Esophagus squamous epithelium (tissue), 5 donors: ENCODE measurements around the gene DDX52. TPM values are rescaled to one million over a fixed set of nuclear protein-coding genes. Genes with fewer than 3 reads are reported as not detected.
A peak's percentile ranks its signal among the peaks of the same experiment; 100 is the strongest.

Source experiments
- DNase-seq: peaks from one replicate; lab custom pipeline; 2025; lab: John Stamatoyannopoulos, UW
- H3K27ac ChIP-seq, 4 donors: fragments of 200-600 bp; sonication (generic); one replicate each; pipeline ENCODE4 v1.5.1; 2016 to 2019; ENCODE audit warnings: mild to moderate bottlenecking in 1 of 4
- H3K27me3 ChIP-seq, 4 donors: fragments of 200-600 bp; sonication (generic); 1 replicate in 3 of 4; 2 replicates in 1 of 4; pipeline versions ENCODE4 v1.5.1 to v1.6.0; 2017 to 2021; ENCODE audit warnings: antibody characterized with exemption in 1 of 4
- H3K36me3 ChIP-seq, 3 donors: fragments of 200-600 bp; sonication (generic); one replicate each; pipeline ENCODE4 v1.5.1; 2016 to 2019
- H3K4me1 ChIP-seq, 3 donors: fragments of 200-600 bp; sonication (generic); one replicate each; pipeline ENCODE4 v1.5.1; 2017 to 2019
- H3K4me3 ChIP-seq, 4 donors: fragments of 200-600 bp; sonication (generic); 1 replicate in 3 of 4; 2 replicates in 1 of 4; pipeline ENCODE4 v1.5.1; 2016 to 2019; ENCODE audit warnings: mild to moderate bottlenecking in 2 of 4, moderate library complexity in 1 of 4
- H3K9me3 ChIP-seq, 3 donors: fragments of 200-600 bp; sonication (generic); one replicate each; pipeline ENCODE4 v1.5.1; 2016 to 2019
- POLR2A ChIP-seq, 4 donors: fragments of 450-650 bp; IDR thresholded peaks; one replicate each; pipeline ENCODE4 v1.6.1; 2017; ENCODE audit warnings: antibody characterized with exemption in 4 of 4, mild to moderate bottlenecking in 4 of 4, moderate library complexity in 3 of 4
- WGBS, 2 donors: methylation state at CpG; one replicate each; pipeline ENCODE4 v1.1.5; 2018; 5-methylcytosine and 5-hydroxymethylcytosine counted together
- intact Hi-C: fragments of 100-400 bp; cut with DNase I; formaldehyde crosslinking; loops from one replicate; pipeline ENCODE4 v1.15.0; 2022
- total RNA-seq, 4 donors: library from RNA; depleted of rRNA; stranded (reverse); fragments of >200 nt; gene quantifications; one replicate each; pipeline ENCODE4 v1.1.0, GENCODE V29; 2016
- TF ChIP-seq, protein P1 (sequence below), 6 experiments: fragments of 450-650 bp in 4 of 6; fragments of 200-600 bp in 2 of 6; sonication (generic) in 2 of 6; IDR thresholded peaks; one replicate each; pipeline ENCODE4 v1.5.1; 2016 to 2019; ENCODE audit warnings: antibody characterized with exemption in 6 of 6, mild to moderate bottlenecking in 4 of 6, moderate library complexity in 4 of 6
- donor health status: DM: yes; HTN: yes; CAD: no.

DDX52 gene, protein sequence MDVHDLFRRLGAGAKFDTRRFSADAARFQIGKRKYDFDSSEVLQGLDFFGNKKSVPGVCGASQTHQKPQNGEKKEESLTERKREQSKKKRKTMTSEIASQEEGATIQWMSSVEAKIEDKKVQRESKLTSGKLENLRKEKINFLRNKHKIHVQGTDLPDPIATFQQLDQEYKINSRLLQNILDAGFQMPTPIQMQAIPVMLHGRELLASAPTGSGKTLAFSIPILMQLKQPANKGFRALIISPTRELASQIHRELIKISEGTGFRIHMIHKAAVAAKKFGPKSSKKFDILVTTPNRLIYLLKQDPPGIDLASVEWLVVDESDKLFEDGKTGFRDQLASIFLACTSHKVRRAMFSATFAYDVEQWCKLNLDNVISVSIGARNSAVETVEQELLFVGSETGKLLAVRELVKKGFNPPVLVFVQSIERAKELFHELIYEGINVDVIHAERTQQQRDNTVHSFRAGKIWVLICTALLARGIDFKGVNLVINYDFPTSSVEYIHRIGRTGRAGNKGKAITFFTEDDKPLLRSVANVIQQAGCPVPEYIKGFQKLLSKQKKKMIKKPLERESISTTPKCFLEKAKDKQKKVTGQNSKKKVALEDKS
- total RNA-seq = 10 to 100 TPM; 13.3 to 27.7 (median 21.6) TPM

DNA sequence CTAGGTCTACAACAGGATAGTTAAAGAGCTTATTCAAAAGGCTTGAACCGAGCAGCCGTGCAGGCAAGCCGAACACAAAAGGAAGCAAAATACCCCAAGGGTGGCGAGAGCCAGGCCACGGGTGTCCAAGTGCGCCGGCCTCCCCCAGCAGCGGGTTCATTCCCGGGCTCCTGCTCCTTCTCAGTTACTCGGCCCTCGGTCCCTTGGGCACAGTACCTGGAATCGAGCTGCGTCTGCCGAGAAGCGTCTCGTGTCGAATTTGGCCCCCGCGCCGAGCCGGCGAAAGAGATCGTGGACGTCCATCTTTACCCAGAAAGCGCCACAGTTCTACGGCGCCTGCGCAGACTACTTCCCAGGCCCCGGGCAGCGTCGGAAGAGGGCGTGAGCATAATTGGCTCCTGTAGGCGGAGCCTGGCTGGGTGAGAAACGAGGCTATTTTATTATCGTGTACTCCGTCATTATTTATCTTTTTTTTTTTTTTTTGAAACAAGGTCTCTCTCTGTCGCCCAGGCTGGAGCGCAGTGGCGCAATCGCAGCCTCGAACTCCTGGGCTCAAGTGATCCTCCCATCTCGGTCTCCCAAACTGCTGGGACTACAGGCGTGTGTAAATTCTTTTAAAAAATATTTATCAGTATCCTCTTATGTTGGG is at the start of gene DDX52:
DDX52 (minus strand) TSS at position 329 of the 649 bp plus-strand sequence; CDS start at position 303, 26 bp downstream.
- Histone ChIP-seq H3K36me3 (peaks cover 0 to 34% (median 0%) of the 10 kb centered on the region in 3 donors), H3K27me3 (peaks cover 0 to 41% (median 0%) of the 10 kb centered on the region in 4 donors), H3K27ac (peak within 1 kb of the TSS; percentile 88 to 95 (median 93)), H3K4me1 (peaks cover 0 to 51% (median 11%) of the 10 kb centered on the region in 3 donors), H3K4me3 (peak within 1 kb of the TSS; percentile 75 to 95 (median 84)), H3K9me3 (no peaks in the 10 kb centered on the region)
- peak; percentile 37 for DNase-seq
- TF ChIP-seq, protein P1, sequence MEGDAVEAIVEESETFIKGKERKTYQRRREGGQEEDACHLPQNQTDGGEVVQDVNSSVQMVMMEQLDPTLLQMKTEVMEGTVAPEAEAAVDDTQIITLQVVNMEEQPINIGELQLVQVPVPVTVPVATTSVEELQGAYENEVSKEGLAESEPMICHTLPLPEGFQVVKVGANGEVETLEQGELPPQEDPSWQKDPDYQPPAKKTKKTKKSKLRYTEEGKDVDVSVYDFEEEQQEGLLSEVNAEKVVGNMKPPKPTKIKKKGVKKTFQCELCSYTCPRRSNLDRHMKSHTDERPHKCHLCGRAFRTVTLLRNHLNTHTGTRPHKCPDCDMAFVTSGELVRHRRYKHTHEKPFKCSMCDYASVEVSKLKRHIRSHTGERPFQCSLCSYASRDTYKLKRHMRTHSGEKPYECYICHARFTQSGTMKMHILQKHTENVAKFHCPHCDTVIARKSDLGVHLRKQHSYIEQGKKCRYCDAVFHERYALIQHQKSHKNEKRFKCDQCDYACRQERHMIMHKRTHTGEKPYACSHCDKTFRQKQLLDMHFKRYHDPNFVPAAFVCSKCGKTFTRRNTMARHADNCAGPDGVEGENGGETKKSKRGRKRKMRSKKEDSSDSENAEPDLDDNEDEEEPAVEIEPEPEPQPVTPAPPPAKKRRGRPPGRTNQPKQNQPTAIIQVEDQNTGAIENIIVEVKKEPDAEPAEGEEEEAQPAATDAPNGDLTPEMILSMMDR (IDR thresholded peaks at IDR 0.05) = peak in 2 of 6 experiments; percentile 9 to 23
- peak in 3 of 4 donors; percentile 9 to 62 (median 32) for TF ChIP-seq POLR2A (IDR thresholded peaks at IDR 0.05)
- WGBS, 2 donors = 1% methylated on average over 35 to 38 of the region's 43 CpGs
- intact Hi-C loops = no loop called here

DNA sequence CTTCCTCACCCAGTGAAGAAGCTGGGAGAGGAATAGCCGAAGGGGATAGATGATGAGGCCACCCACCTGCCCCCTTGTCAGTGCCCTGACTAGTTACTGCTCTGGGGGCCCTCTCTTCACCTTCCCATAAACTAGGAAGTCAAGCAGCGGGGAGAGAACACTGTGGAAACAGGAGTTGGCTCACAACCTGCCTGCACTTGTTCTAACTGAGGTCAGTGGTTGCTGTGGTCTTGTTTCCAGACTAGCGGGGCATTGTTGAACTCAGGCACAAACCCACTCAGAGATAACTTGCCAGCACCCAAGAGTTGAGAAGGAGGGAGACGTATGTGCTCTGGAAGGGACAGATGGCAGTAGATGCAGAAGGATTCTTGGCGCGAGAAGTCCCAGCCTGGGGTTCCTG is 48.6 kb upstream of the DDX52 start:
- Histone ChIP-seq H3K27ac (no peak overlapping the region), H3K4me3 (no peak overlapping the region), H3K36me3 (no peaks in the 10 kb centered on the region), H3K27me3 (peaks cover 0 to 24% (median 0%) of the 10 kb centered on the region in 4 donors), H3K4me1 (no peaks in the 10 kb centered on the region), H3K9me3 (no peaks in the 10 kb centered on the region)
- no peak for TF ChIP-seq POLR2A (IDR thresholded peaks at IDR 0.05)
- TF ChIP-seq, protein P1 (IDR thresholded peaks at IDR 0.05) = no peak
- WGBS, 2 donors = 45 to 60% methylated on average over 2 to 4 of the region's 6 CpGs
- intact Hi-C loops = no loop called here
- DNase-seq = no peak

DNA sequence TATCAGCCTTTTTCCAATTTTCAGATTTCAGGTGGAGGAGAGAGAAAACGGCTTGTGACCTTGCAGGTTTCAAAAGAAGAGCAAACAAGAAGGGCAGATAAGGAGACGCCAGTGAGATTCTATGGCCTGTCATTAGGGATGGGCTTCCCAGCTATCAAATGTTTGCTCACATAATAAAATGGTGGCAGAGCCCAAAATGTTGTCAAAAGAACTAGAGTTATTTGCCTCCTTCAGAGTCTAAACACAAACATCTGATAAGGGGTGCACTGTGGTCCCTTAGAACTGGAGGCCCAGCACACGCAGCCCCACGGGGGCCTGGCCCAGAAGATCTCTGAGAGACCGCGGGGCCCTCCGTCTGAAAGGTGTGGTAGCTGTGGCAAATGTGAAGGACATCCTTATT is 46.1 kb upstream of the DDX52 start:
- H3K36me3 ChIP-seq = no peaks in the 10 kb centered on the region
- no peak overlapping the region for H3K27ac ChIP-seq
- peaks cover 0 to 6% (median 0%) of the 10 kb centered on the region in 4 donors for H3K27me3 ChIP-seq
- intact Hi-C loops = no loop called here
- no peak for DNase-seq
- TF ChIP-seq, protein P1 (IDR thresholded peaks at IDR 0.05) = no peak
- TF ChIP-seq POLR2A (IDR thresholded peaks at IDR 0.05) = no peak
- 76 to 81% methylated on average over 7 of the region's 7 CpGs for WGBS, 2 donors
- no peaks in the 10 kb centered on the region for H3K9me3 ChIP-seq
- no peak overlapping the region for H3K4me3 ChIP-seq
- no peaks in the 10 kb centered on the region for H3K4me1 ChIP-seq

DNA sequence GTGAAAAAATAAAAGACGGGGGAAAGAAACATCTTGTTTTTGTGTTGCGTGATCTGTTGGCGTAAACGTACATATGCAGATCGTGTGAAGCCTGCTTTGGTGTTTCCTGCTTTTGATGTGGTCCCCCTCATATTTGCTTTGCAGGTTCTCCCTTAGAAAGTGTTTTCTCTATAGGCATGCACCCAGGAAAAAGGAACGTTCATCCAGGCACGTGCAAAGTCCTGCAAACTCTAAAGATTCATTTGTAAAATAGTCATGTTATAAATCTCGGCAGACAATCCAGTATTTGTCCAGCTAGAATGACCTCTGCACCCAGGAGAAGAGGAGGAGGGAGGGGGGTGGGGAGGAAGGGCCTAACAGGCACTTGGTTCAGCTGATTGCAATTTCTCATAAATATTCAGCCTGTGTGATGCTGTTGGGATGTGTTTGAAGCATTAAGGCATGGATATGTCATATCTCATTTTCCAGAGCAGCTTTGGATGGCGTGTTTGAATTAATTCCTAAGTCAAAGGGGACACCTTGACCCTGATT is 40.3 kb upstream of the DDX52 start:
- Histone ChIP-seq H3K4me3 (no peak overlapping the region), H3K27ac (no peak overlapping the region), H3K36me3 (no peaks in the 10 kb centered on the region), H3K4me1 (no peaks in the 10 kb centered on the region), H3K27me3 (peaks cover 0 to 11% (median 0%) of the 10 kb centered on the region in 4 donors), H3K9me3 (no peaks in the 10 kb centered on the region)
- no peak for DNase-seq
- WGBS, 2 donors = 53 to 59% methylated on average over 9 of the region's 9 CpGs
- TF ChIP-seq POLR2A (IDR thresholded peaks at IDR 0.05) = no peak
- TF ChIP-seq, protein P1 (IDR thresholded peaks at IDR 0.05) = no peak
- intact Hi-C loops = no loop called here
